ENCODE data around the gene SCGN. TPM values are rescaled to one million over a fixed set of nuclear protein-coding genes. Genes with fewer than 3 reads are reported as not detected.

SCGN gene
- total and polyA plus RNA-seq, 2 of the 4 experiments (the other 2 are of a cell fraction): not detected

DNA sequence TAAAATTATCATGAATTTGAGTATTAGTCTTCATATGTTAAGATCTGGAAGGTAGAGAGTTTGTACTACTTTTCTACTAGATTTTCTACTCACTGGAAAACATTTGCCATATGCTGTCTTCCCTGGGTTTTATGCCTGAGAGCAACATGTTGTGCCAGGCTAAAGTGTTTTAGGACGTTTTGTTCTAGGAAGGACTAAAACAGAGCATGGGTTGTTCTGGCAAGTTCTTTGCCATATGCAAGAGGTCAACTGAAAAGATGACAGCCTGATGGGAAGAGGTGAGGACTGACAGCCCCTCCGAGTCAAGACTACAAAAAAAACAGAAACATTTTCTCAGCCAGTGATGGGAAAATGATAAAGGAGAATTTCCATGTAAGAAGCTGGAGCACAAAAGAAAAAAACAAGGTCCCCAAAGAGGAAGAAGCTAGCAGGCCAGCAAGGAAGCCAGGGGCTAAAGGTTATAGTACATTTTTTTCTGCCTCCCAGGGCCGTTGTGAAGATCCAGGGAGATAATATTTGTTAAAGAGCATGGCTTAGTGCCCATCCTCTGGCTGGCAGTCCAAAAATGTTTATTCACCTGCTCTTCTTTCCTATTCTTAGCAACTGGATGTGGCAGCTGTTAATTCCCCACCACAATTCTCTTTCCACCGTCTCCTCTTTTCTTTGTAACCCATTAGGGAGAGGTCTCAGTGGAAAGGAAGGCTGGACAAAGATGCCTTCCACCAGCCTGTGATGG, 7.8 kb downstream of the SCGN start:
- no peak overlapping the region for H4K91ac ChIP-seq (ENCODE audit: insufficient read depth, low read depth, low read length)
- ChIA-PET CTCF (interaction anchor here (1.6 kb wide), 1 partner anchor 59 kb away, joined by 3 read pairs; no protein-coding TSS in a partner anchor), POLR2A (ENCODE audit: unreplicated experiment) (no interaction called here)
- H3K9me1 ChIP-seq (ENCODE audit: insufficient read depth, low read length): no peaks in the 10 kb centered on the region
- H3K9me3 ChIP-seq (ENCODE audit: control insufficient read depth, insufficient read depth, low read length): no peaks in the 10 kb centered on the region
- no peak overlapping the region for H2BK5ac ChIP-seq (ENCODE audit: low read depth, low read length, poor library complexity, severe bottlenecking)
- in situ Hi-C loops (cut with MboI; ENCODE audit: low sequenced_read_pairs) (no loop called here), dilution Hi-C loops (cut with HindIII; ENCODE audit: low sequenced_read_pairs, unreplicated experiment) (no loop called here), intact Hi-C loops (cut with micrococcal nuclease) (no loop called here)
- H2AK9ac ChIP-seq (replicated peaks; ENCODE audit: low read depth, low read length, poor library complexity): no peak overlapping the region
- no peak overlapping the region for H3K23ac ChIP-seq (ENCODE audit: low read depth, low read length)
- no peaks in the 10 kb centered on the region for H4K20me1 ChIP-seq (ENCODE audit: insufficient read depth, low read length)
- BruUV-seq (replicated peaks): no TSS peak
- TF ChIP-seq, protein P1, sequence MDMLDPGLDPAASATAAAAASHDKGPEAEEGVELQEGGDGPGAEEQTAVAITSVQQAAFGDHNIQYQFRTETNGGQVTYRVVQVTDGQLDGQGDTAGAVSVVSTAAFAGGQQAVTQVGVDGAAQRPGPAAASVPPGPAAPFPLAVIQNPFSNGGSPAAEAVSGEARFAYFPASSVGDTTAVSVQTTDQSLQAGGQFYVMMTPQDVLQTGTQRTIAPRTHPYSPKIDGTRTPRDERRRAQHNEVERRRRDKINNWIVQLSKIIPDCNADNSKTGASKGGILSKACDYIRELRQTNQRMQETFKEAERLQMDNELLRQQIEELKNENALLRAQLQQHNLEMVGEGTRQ (IDR thresholded peaks at IDR 0.05; ENCODE audit: low read depth, low read length): no peak
- TF ChIP-seq RAD21 (IDR thresholded peaks at IDR 0.05; ENCODE audit: low read length) (no peak), FOS (IDR thresholded peaks at IDR 0.05; ENCODE audit: low read depth, low read length) (no peak), SMC3 (IDR thresholded peaks at IDR 0.05; ENCODE audit: low read depth, low read length) (no peak), MAZ (IDR thresholded peaks at IDR 0.05; ENCODE audit: borderline replicate concordance, low read depth, low read length) (no peak), POLR2A (IDR thresholded peaks at IDR 0.05; ENCODE audit: low read depth, low read length) (no peak)
- TF ChIP-seq, protein P2, sequence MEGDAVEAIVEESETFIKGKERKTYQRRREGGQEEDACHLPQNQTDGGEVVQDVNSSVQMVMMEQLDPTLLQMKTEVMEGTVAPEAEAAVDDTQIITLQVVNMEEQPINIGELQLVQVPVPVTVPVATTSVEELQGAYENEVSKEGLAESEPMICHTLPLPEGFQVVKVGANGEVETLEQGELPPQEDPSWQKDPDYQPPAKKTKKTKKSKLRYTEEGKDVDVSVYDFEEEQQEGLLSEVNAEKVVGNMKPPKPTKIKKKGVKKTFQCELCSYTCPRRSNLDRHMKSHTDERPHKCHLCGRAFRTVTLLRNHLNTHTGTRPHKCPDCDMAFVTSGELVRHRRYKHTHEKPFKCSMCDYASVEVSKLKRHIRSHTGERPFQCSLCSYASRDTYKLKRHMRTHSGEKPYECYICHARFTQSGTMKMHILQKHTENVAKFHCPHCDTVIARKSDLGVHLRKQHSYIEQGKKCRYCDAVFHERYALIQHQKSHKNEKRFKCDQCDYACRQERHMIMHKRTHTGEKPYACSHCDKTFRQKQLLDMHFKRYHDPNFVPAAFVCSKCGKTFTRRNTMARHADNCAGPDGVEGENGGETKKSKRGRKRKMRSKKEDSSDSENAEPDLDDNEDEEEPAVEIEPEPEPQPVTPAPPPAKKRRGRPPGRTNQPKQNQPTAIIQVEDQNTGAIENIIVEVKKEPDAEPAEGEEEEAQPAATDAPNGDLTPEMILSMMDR (conservative IDR thresholded peaks at IDR 0.05; ENCODE audit: low read depth, low read length): no peak
- TF ChIP-seq, protein P3, sequence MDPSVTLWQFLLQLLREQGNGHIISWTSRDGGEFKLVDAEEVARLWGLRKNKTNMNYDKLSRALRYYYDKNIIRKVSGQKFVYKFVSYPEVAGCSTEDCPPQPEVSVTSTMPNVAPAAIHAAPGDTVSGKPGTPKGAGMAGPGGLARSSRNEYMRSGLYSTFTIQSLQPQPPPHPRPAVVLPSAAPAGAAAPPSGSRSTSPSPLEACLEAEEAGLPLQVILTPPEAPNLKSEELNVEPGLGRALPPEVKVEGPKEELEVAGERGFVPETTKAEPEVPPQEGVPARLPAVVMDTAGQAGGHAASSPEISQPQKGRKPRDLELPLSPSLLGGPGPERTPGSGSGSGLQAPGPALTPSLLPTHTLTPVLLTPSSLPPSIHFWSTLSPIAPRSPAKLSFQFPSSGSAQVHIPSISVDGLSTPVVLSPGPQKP (IDR thresholded peaks at IDR 0.05; ENCODE audit: borderline replicate concordance, low read depth, low read length): no peak
- no peak overlapping the region for H3K56ac ChIP-seq (ENCODE audit: extremely low read depth, insufficient read depth, low read length)
- no peak overlapping the region for H2AK5ac ChIP-seq (ENCODE audit: low read depth, low read length)
- no peak overlapping the region for H3K4me3 ChIP-seq (ENCODE audit: insufficient read depth, low read depth, low read length)
- WGBS, 2 experiments (ENCODE audit: extremely low coverage in 2 of 2, insufficient read length in 1 of 2): no CpG with 5 or more reads among the region's 4 CpGs
- H3K4ac ChIP-seq (ENCODE audit: low read depth, low read length): no peak overlapping the region
- H2BK120ac ChIP-seq (ENCODE audit: low read depth, low read length): no peak overlapping the region
- H2BK20ac ChIP-seq (ENCODE audit: low read depth, low read length): no peak overlapping the region
- no peak overlapping the region for H3K18ac ChIP-seq (ENCODE audit: low read depth, low read length)
- H3K4me2 ChIP-seq (ENCODE audit: low read depth, low read length): no peak overlapping the region
- DNase-seq: no peak
- no peak for ATAC-seq (ENCODE audit: low read depth)
- H4K8ac ChIP-seq (ENCODE audit: low read depth in 2 of 2, low read length in 2 of 2): no peak overlapping the region
- no peaks in the 10 kb centered on the region for H3K4me1 ChIP-seq (ENCODE audit: control insufficient read depth, insufficient read depth, low read length)
- no peak overlapping the region for H3K9ac ChIP-seq (ENCODE audit: low read depth, low read length)
- no peak overlapping the region for H3K27ac ChIP-seq (ENCODE audit: insufficient read depth, low read length)
- no peak overlapping the region for H4K5ac ChIP-seq (ENCODE audit: low read depth, low read length)
- no peak overlapping the region for H2AFZ ChIP-seq (replicated peaks; ENCODE audit: low read length, poor library complexity)
- H3K36me3 ChIP-seq (ENCODE audit: control insufficient read depth, insufficient read depth, low read length): no peaks in the 10 kb centered on the region
- H3K79me1 ChIP-seq (ENCODE audit: low read depth in 1 of 2, low read length in 2 of 2): no peaks in the 10 kb centered on the region
- H3K27me3 ChIP-seq (ENCODE audit: control insufficient read depth, insufficient read depth, low read length): no peaks in the 10 kb centered on the region
- no peak overlapping the region for H2BK15ac ChIP-seq (ENCODE audit: low read depth, low read length)
- no peak overlapping the region for H3K14ac ChIP-seq (replicated peaks; ENCODE audit: low read depth, low read length)
